IMR-90 (cell line): Measurements from ENCODE around the gene SHISAL1. TPM values are rescaled to one million over a fixed set of nuclear protein-coding genes. Genes with fewer than 3 reads are reported as not detected.

Source experiments
- ATAC-seq: fragments of 200-7000 bp; cut with Tn5 transposase; 2 replicates; pipeline ENCODE4 v1.9.1; 2020; ENCODE audit warnings: low read depth, mild to moderate bottlenecking, moderate library complexity
- BruUV-seq: library from RNA; stranded (reverse); fragments of 400-500 nt; replicated peaks from 2 replicates; lab custom pipeline; 2021; lab: Mats Ljungman, UMichigan
- CTCF ChIA-PET: fragments of 300-600 bp; formaldehyde crosslinking; extraction: SDS; loops from one replicate; lab custom pipeline; 2021; ENCODE audit warnings: antibody characterized with exemption; lab: Yijun Ruan, JAX
- POLR2A ChIA-PET: fragments of 300-600 bp; sonication (Branson Sonifier 250); formaldehyde crosslinking; loops from one replicate; lab custom pipeline; 2022; ENCODE audit warnings: antibody characterized with exemption; ENCODE audit not compliant: unreplicated experiment; lab: Charles Lee
- DNase-seq: peaks from one replicate; pipeline ENCODE4 v3.0.0; 2013
- H2AFZ ChIP-seq: replicated peaks from 2 replicates; pipeline ENCODE3; 2013; ENCODE audit warnings: low read length, mild to moderate bottlenecking; ENCODE audit not compliant: poor library complexity
- H2AK5ac ChIP-seq: 2 replicates; pipeline ENCODE4 v1.6.1; 2013; ENCODE audit warnings: low read depth, low read length, inconsistent platforms
- H2AK9ac ChIP-seq: replicated peaks from 2 replicates; pipeline ENCODE3; 2013; ENCODE audit warnings: mild to moderate bottlenecking, low read depth, low read length, moderate library complexity; ENCODE audit not compliant: poor library complexity
- H2BK120ac ChIP-seq: 2 replicates; pipeline ENCODE4 v1.6.1; 2013; ENCODE audit warnings: low read depth, low read length, inconsistent platforms
- H2BK15ac ChIP-seq: 3 replicates; pipeline ENCODE4 v1.6.1; 2013; ENCODE audit warnings: low read depth, low read length, inconsistent platforms
- H2BK20ac ChIP-seq: 2 replicates; pipeline ENCODE4 v1.6.1; 2013; ENCODE audit warnings: low read depth, mild to moderate bottlenecking, inconsistent platforms, low read length, moderate library complexity
- H2BK5ac ChIP-seq: 2 replicates; pipeline ENCODE4 v1.6.1; 2013; ENCODE audit warnings: mild to moderate bottlenecking, low read depth, low read length, inconsistent platforms; ENCODE audit not compliant: poor library complexity, severe bottlenecking
- H3K14ac ChIP-seq: replicated peaks from 2 replicates; pipeline ENCODE4 v1.6.1; 2013; ENCODE audit warnings: low read depth, low read length, inconsistent platforms
- H3K18ac ChIP-seq: 2 replicates; pipeline ENCODE4 v1.6.1; 2013; ENCODE audit warnings: low read depth, low read length, control low read depth
- H3K23ac ChIP-seq: 2 replicates; pipeline ENCODE4 v1.6.1; 2013; ENCODE audit warnings: low read depth, low read length, inconsistent platforms
- H3K27ac ChIP-seq: 2 replicates; pipeline ENCODE4 v1.5.1; 2013; ENCODE audit warnings: mild to moderate bottlenecking, control low read depth, low read length; ENCODE audit not compliant: insufficient read depth
- H3K27me3 ChIP-seq: 2 replicates; pipeline ENCODE4 v1.6.1; 2013; ENCODE audit warnings: low read length; ENCODE audit not compliant: control insufficient read depth, insufficient read depth
- H3K36me3 ChIP-seq: 2 replicates; pipeline ENCODE4 v1.6.1; 2013; ENCODE audit warnings: low read length, mixed read lengths; ENCODE audit not compliant: control insufficient read depth, insufficient read depth
- H3K4ac ChIP-seq: 2 replicates; pipeline ENCODE4 v1.6.1; 2013; ENCODE audit warnings: low read depth, low read length, inconsistent platforms
- H3K4me1 ChIP-seq: 2 replicates; pipeline ENCODE4 v1.6.1; 2013; ENCODE audit warnings: low read length, mixed read lengths; ENCODE audit not compliant: control insufficient read depth, insufficient read depth
- H3K4me2 ChIP-seq: 2 replicates; pipeline ENCODE4 v1.6.1; 2013; ENCODE audit warnings: low read depth, mild to moderate bottlenecking, control low read depth, low read length, moderate library complexity
- H3K4me3 ChIP-seq: 2 replicates; pipeline ENCODE4 v1.5.1; 2013; ENCODE audit warnings: low read depth, mild to moderate bottlenecking, control low read depth, low read length, moderate library complexity; ENCODE audit not compliant: insufficient read depth
- H3K56ac ChIP-seq: 2 replicates; pipeline ENCODE4 v1.6.1; 2013; ENCODE audit warnings: low read length, inconsistent platforms; ENCODE audit not compliant: insufficient read depth; ENCODE audit errors: extremely low read depth
- H3K79me1 ChIP-seq, 2 experiments: 2 replicates each; pipeline ENCODE4 v1.6.1; 2013; ENCODE audit warnings: low read length in 2 of 2, inconsistent platforms in 1 of 2, low read depth in 1 of 2
- H3K9ac ChIP-seq: 2 replicates; pipeline ENCODE4 v1.6.1; 2013; ENCODE audit warnings: low read depth, low read length, control low read depth
- H3K9me1 ChIP-seq: 2 replicates; pipeline ENCODE4 v1.6.1; 2013; ENCODE audit warnings: low read length, inconsistent platforms; ENCODE audit not compliant: insufficient read depth
- H3K9me3 ChIP-seq: 2 replicates; pipeline ENCODE4 v1.6.1; 2013; ENCODE audit warnings: low read length; ENCODE audit not compliant: control insufficient read depth, insufficient read depth
- H4K20me1 ChIP-seq: 2 replicates; pipeline ENCODE4 v1.6.1; 2013; ENCODE audit warnings: low read length, inconsistent platforms; ENCODE audit not compliant: insufficient read depth
- H4K5ac ChIP-seq: 2 replicates; pipeline ENCODE4 v1.6.1; 2013; ENCODE audit warnings: mild to moderate bottlenecking, low read depth, low read length, control low read depth
- H4K8ac ChIP-seq, 2 experiments: 2 replicates each; pipeline ENCODE4 v1.6.1; 2013; ENCODE audit warnings: low read depth in 2 of 2, low read length in 2 of 2, control low read depth in 1 of 2, inconsistent platforms in 1 of 2
- H4K91ac ChIP-seq: 2 replicates; pipeline ENCODE4 v1.6.1; 2013; ENCODE audit warnings: low read depth, low read length, inconsistent platforms; ENCODE audit not compliant: insufficient read depth
- BHLHE40 ChIP-seq: fragments of 150-350 bp; IDR thresholded peaks from 2 replicates; pipeline ENCODE4 v1.6.1; 2016; ENCODE audit warnings: mild to moderate bottlenecking, low read depth, low read length
- CEBPB ChIP-seq: IDR thresholded peaks from 2 replicates; pipeline ENCODE4 v1.6.1; 2012; ENCODE audit warnings: low read depth, low read length, improper control_type of control experiment
- CHD1 ChIP-seq: IDR thresholded peaks from 2 replicates; pipeline ENCODE4 v1.6.1; 2012; ENCODE audit warnings: low read depth, low read length, improper control_type of control experiment
- FOS ChIP-seq: fragments of 150-350 bp; IDR thresholded peaks from 2 replicates; pipeline ENCODE4 v1.6.1; 2016; ENCODE audit warnings: low read depth, low read length
- MAFK ChIP-seq: IDR thresholded peaks from 2 replicates; pipeline ENCODE4 v1.6.1; 2012; ENCODE audit warnings: low read depth, low read length, improper control_type of control experiment
- MAZ ChIP-seq: IDR thresholded peaks from 2 replicates; pipeline ENCODE4 v1.6.1; 2012; ENCODE audit warnings: low read depth, mild to moderate bottlenecking, low read length, improper control_type of control experiment, moderate library complexity, borderline replicate concordance
- MXI1 ChIP-seq: IDR thresholded peaks from 2 replicates; pipeline ENCODE4 v1.6.1; 2012; ENCODE audit warnings: low read depth, mild to moderate bottlenecking, low read length, moderate library complexity, borderline replicate concordance
- NFE2L2 ChIP-seq: fragments of 150-350 bp; IDR thresholded peaks from 2 replicates; pipeline ENCODE4 v1.6.1; 2016; ENCODE audit warnings: low read depth, mild to moderate bottlenecking, low read length
- POLR2A ChIP-seq: IDR thresholded peaks from 2 replicates; pipeline ENCODE4 v1.6.1; 2012; ENCODE audit warnings: mild to moderate bottlenecking, low read depth, low read length
- RAD21 ChIP-seq: IDR thresholded peaks from 2 replicates; pipeline ENCODE4 v1.6.1; 2012; ENCODE audit warnings: low read length, improper control_type of control experiment
- RCOR1 ChIP-seq: IDR thresholded peaks from 2 replicates; pipeline ENCODE4 v1.6.1; 2012; ENCODE audit warnings: mild to moderate bottlenecking, low read length, improper control_type of control experiment; ENCODE audit not compliant: insufficient replicate concordance
- RFX5 ChIP-seq: IDR thresholded peaks from 2 replicates; pipeline ENCODE4 v1.8.0; 2012; ENCODE audit warnings: low read depth, mild to moderate bottlenecking, low read length, moderate library complexity
- SMC3 ChIP-seq: fragments of 150-350 bp; IDR thresholded peaks from 2 replicates; pipeline ENCODE4 v1.6.1; 2016; ENCODE audit warnings: low read depth, mild to moderate bottlenecking, antibody characterized with exemption, low read length, moderate library complexity
- WGBS, 2 experiments: methylation state at CpG; one replicate each; pipeline versions ENCODE4 v1.1.5 to v1.1.7; 2013; ENCODE audit warnings: missing lambda C conversion rate in 2 of 2; ENCODE audit not compliant: insufficient read length in 1 of 2; ENCODE audit errors: extremely low coverage in 2 of 2; 5-methylcytosine and 5-hydroxymethylcytosine counted together
- dilution Hi-C: fragments of 300-500 bp; cut with HindIII; formaldehyde crosslinking; loops from one replicate; pipeline ENCODE4 v1.14.3; 2018; ENCODE audit warnings: low sequenced_read_pairs; ENCODE audit not compliant: unreplicated experiment
- in situ Hi-C: fragments of 300-500 bp; cut with MboI; formaldehyde crosslinking; loops from 3 replicates; pipeline ENCODE4 v1.14.3; 2019; ENCODE audit warnings: low sequenced_read_pairs, inconsistent platforms, mixed read lengths
- intact Hi-C: fragments of 100-400 bp; cut with micrococcal nuclease; formaldehyde crosslinking; loops from 2 replicates; pipeline ENCODE4 v1.10.0; 2022
- polyA plus RNA-seq, 3 experiments: library from polyadenylated mRNA; depleted of rRNA; stranded (reverse); fragments of >200 nt; gene quantifications; 2 replicates each; pipeline ENCODE4 v1.2.3, GENCODE V29; 2012; ENCODE audit warnings: low replicate concordance in 1 of 3
- total RNA-seq: library from RNA; depleted of rRNA; stranded (reverse); fragments of >200 nt; gene quantifications from 2 replicates; pipeline ENCODE4 v1.2.3, GENCODE V29; 2012
- TF ChIP-seq, protein P1 (sequence below): fragments of 150-350 bp; IDR thresholded peaks from 2 replicates; pipeline ENCODE4 v1.6.1; 2016; ENCODE audit warnings: low read depth, mild to moderate bottlenecking, low read length, moderate library complexity, borderline replicate concordance
- TF ChIP-seq, protein P2 (sequence below): conservative IDR thresholded peaks from 2 replicates; pipeline ENCODE4 v1.5.1; 2012; ENCODE audit warnings: mild to moderate bottlenecking, low read depth, low read length, improper control_type of control experiment

SHISAL1 gene
- total and polyA plus RNA-seq, 2 of the 4 experiments (the other 2 are of a cell fraction), result 1.0 to 1.4 TPM

DNA sequence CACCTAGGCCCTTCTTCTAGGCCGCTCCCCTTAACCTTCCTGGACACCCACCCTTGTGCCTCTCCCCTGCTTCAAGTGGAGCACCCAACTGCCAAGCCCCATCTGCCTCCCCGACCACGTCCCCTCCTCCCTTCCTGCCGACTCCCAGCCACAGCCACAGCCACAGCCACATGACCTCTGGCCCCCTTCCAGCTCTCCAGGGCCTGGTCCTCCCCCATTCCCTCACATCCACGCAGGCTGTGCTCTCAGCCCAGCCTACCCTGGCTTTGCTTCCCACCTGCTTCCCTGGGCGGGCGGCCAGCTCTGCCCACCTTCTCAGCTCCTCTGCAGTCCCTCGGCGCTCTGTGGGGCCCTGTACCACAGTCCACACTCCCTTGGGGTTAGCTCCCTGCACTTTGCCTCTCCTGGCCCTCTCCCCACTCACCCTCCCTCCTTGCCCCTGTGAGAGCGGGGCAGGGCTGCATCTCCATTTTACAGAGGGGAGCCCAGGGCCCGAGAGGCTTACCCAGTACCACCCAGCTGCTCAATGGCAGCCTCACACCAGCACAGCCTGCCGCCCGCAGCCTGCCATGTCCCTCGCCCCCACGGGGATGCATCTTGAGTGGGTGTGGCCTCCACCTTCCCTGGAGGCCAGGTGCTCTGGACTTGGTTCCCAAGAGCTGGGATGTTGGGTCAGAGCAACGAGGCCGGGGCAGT, 111.7 kb downstream of the SHISAL1 start:
- Histone ChIP-seq H3K4me1 (peaks cover 20% of the 10 kb centered on the region), H3K14ac (no peak overlapping the region), H4K5ac (no peak overlapping the region), H3K9ac (no peak overlapping the region), H3K27me3 (peaks cover 11% of the 10 kb centered on the region), H2BK15ac (peak overlapping the region; percentile 89; the same call in 1 of the 3 replicates), H3K9me1 (peaks cover 10% of the 10 kb centered on the region), H3K79me1 (no peaks in the 10 kb centered on the region), H3K9me3 (no peaks in the 10 kb centered on the region), H3K4me3 (no peak overlapping the region), H3K23ac (no peak overlapping the region), H3K4ac (no peak overlapping the region; the same call in 1 of the 2 replicates), H2AK9ac (peak overlapping the region; percentile 57), H3K18ac (no peak overlapping the region; the same call in 1 of the 2 replicates), H4K8ac (peak overlapping the region in 1 of 2 experiments; percentile 98; a peak in 1 of 4 replicates), H4K20me1 (no peaks in the 10 kb centered on the region), H2BK5ac (no peak overlapping the region), H4K91ac (peak overlapping the region; percentile 94), H3K27ac (no peak overlapping the region), H2AK5ac (peak overlapping the region; percentile 38; the same call in 1 of the 2 replicates), H3K4me2 (no peak overlapping the region), H2BK120ac (no peak overlapping the region), H3K36me3 (no peaks in the 10 kb centered on the region), H2AFZ (peak overlapping the region; percentile 71), H3K56ac (no peak overlapping the region), H2BK20ac (no peak overlapping the region)
- dilution Hi-C loops (no loop called here), intact Hi-C loops (no loop called here), in situ Hi-C loops (no loop called here)
- ATAC-seq (no peak), DNase-seq (no peak)
- no TSS peak for BruUV-seq
- TF ChIP-seq FOS (no peak), BHLHE40 (no peak), RAD21 (no peak), RFX5 (no peak), MXI1 (no peak), MAZ (no peak), SMC3 (no peak), POLR2A (no peak), NFE2L2 (no peak), MAFK (no peak), RCOR1 (no peak), CEBPB (no peak), CHD1 (no peak)
- TF ChIP-seq, protein P1, sequence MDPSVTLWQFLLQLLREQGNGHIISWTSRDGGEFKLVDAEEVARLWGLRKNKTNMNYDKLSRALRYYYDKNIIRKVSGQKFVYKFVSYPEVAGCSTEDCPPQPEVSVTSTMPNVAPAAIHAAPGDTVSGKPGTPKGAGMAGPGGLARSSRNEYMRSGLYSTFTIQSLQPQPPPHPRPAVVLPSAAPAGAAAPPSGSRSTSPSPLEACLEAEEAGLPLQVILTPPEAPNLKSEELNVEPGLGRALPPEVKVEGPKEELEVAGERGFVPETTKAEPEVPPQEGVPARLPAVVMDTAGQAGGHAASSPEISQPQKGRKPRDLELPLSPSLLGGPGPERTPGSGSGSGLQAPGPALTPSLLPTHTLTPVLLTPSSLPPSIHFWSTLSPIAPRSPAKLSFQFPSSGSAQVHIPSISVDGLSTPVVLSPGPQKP, result no peak
- TF ChIP-seq, protein P2, sequence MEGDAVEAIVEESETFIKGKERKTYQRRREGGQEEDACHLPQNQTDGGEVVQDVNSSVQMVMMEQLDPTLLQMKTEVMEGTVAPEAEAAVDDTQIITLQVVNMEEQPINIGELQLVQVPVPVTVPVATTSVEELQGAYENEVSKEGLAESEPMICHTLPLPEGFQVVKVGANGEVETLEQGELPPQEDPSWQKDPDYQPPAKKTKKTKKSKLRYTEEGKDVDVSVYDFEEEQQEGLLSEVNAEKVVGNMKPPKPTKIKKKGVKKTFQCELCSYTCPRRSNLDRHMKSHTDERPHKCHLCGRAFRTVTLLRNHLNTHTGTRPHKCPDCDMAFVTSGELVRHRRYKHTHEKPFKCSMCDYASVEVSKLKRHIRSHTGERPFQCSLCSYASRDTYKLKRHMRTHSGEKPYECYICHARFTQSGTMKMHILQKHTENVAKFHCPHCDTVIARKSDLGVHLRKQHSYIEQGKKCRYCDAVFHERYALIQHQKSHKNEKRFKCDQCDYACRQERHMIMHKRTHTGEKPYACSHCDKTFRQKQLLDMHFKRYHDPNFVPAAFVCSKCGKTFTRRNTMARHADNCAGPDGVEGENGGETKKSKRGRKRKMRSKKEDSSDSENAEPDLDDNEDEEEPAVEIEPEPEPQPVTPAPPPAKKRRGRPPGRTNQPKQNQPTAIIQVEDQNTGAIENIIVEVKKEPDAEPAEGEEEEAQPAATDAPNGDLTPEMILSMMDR, result no peak
- ChIA-PET POLR2A (no interaction called here), CTCF (no interaction called here)
- 81% methylated on average over 9 of the region's 17 CpGs; no CpG with 5 or more reads in 1 of the 2 experiments for WGBS, 2 experiments
